WTC11 (cell line): ENCODE data around the gene TRIM17.

Experiments used
- CTCF ChIP-seq: fragments of 200-600 bp; IDR thresholded peaks from 2 replicates; pipeline ENCODE4 v1.8.0; 2022; ENCODE audit warnings: antibody characterized with exemption
- ESRRA ChIP-seq: sonication (generic); formaldehyde crosslinking; IDR thresholded peaks from 2 replicates; pipeline ENCODE4 v1.8.1; 2022; ENCODE audit warnings: mild to moderate bottlenecking, missing genetic modification reagents, borderline replicate concordance
- JUN ChIP-seq: sonication (generic); formaldehyde crosslinking; IDR thresholded peaks from 2 replicates; pipeline ENCODE4 v1.8.0; 2023; ENCODE audit warnings: mild to moderate bottlenecking, missing genetic modification reagents
- NR1H2 ChIP-seq: sonication (generic); formaldehyde crosslinking; IDR thresholded peaks from 2 replicates; pipeline ENCODE4 v1.9.0; 2021; ENCODE audit warnings: mild to moderate bottlenecking, moderate library complexity, missing genetic modification reagents
- PRDM15 ChIP-seq: sonication (generic); formaldehyde crosslinking; IDR thresholded peaks from 2 replicates; pipeline ENCODE4 v1.8.0; 2022; ENCODE audit warnings: missing genetic modification reagents
- SMAD4 ChIP-seq: sonication (generic); formaldehyde crosslinking; IDR thresholded peaks from 2 replicates; pipeline ENCODE4 v1.8.0; 2022; ENCODE audit warnings: mild to moderate bottlenecking, missing genetic modification reagents
- SP1 ChIP-seq: sonication (generic); formaldehyde crosslinking; conservative IDR thresholded peaks from 2 replicates; pipeline ENCODE4 v1.8.1; 2022; ENCODE audit warnings: missing genetic modification reagents
- TF ChIP-seq, protein P1 (sequence below): sonication (generic); formaldehyde crosslinking; IDR thresholded peaks from 2 replicates; pipeline ENCODE4 v1.8.1; 2022; ENCODE audit warnings: low read depth, mild to moderate bottlenecking, moderate library complexity, missing genetic modification reagents, borderline replicate concordance
- TF ChIP-seq, protein P2 (sequence below): sonication (generic); formaldehyde crosslinking; IDR thresholded peaks from 2 replicates; pipeline ENCODE4 v1.8.1; 2023; ENCODE audit warnings: mild to moderate bottlenecking, missing genetic modification reagents, moderate library complexity
- TF ChIP-seq, protein P3 (sequence below): sonication (generic); formaldehyde crosslinking; IDR thresholded peaks from 2 replicates; pipeline ENCODE4 v1.8.0; 2022; ENCODE audit warnings: mild to moderate bottlenecking, missing genetic modification reagents

DNA sequence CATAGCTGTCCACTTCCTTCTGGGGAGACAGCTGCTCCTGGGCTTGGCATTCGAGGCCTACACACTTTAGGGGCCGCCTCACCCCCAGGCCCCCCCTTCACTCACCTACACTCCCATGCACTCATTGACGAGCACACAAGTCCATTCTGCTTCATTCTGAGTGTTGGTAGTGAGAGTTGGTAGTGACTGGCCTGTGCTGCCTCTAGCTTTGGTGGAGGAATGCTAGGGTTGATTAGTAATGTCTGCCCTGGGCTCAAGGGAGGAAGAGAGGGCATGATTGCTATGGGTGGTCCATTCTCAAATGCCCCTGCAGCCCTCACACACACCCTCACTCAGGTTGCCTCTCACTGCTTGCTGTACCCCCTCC, 40.4 kb downstream of the TRIM17 start:
- TF ChIP-seq CTCF (no peak), PRDM15 (CRISPR knock-in tag) (no peak), SMAD4 (CRISPR knock-in tag) (no peak), NR1H2 (CRISPR knock-in tag) (no peak), SP1 (no peak), ESRRA (CRISPR knock-in tag) (no peak), JUN (CRISPR knock-in tag) (no peak)
- TF ChIP-seq, protein P1, sequence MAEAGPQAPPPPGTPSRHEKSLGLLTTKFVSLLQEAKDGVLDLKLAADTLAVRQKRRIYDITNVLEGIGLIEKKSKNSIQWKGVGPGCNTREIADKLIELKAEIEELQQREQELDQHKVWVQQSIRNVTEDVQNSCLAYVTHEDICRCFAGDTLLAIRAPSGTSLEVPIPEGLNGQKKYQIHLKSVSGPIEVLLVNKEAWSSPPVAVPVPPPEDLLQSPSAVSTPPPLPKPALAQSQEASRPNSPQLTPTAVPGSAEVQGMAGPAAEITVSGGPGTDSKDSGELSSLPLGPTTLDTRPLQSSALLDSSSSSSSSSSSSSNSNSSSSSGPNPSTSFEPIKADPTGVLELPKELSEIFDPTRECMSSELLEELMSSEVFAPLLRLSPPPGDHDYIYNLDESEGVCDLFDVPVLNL = no peak
- TF ChIP-seq, protein P2, sequence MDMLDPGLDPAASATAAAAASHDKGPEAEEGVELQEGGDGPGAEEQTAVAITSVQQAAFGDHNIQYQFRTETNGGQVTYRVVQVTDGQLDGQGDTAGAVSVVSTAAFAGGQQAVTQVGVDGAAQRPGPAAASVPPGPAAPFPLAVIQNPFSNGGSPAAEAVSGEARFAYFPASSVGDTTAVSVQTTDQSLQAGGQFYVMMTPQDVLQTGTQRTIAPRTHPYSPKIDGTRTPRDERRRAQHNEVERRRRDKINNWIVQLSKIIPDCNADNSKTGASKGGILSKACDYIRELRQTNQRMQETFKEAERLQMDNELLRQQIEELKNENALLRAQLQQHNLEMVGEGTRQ = no peak
- TF ChIP-seq, protein P3, sequence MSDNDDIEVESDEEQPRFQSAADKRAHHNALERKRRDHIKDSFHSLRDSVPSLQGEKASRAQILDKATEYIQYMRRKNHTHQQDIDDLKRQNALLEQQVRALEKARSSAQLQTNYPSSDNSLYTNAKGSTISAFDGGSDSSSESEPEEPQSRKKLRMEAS = no peak
